BJ (cell line): Measurements from ENCODE around the gene WBP1. TPM values are rescaled to one million over a fixed set of nuclear protein-coding genes. Genes with fewer than 3 reads are reported as not detected.

Experiments
- CTCF ChIA-PET: fragments of 350-600 bp; formaldehyde crosslinking; extraction: SDS; loops from one replicate; lab custom pipeline; 2021; ENCODE audit warnings: antibody characterized with exemption, inconsistent platforms; lab: Yijun Ruan, JAX
- POLR2A ChIA-PET: fragments of 300-600 bp; sonication (Branson Sonifier 250); formaldehyde crosslinking; extraction: SDS; loops from one replicate; lab custom pipeline; 2021; ENCODE audit warnings: antibody characterized with exemption; lab: Charles Lee
- DNase-seq: peaks from one replicate; pipeline ENCODE4 v3.0.0-alpha.2; 2011; ENCODE audit warnings: low read depth
- H3K27me3 ChIP-seq: 2 replicates; pipeline ENCODE4 v1.6.0; 2011; ENCODE audit warnings: low read length; ENCODE audit not compliant: control insufficient read depth, insufficient read depth
- H3K36me3 ChIP-seq: 2 replicates; pipeline ENCODE4 v1.5.1; 2011; ENCODE audit warnings: low read length; ENCODE audit not compliant: control insufficient read depth, insufficient read depth
- H3K4me3 ChIP-seq: 2 replicates; pipeline ENCODE4 v1.5.1; 2011; ENCODE audit warnings: low read depth, mild to moderate bottlenecking, control low read depth, low read length
- polyA plus RNA-seq: library from polyadenylated mRNA; depleted of rRNA; stranded (reverse); fragments of >200 nt; gene quantifications from 2 replicates; pipeline ENCODE4 v1.2.3, GENCODE V29; 2011; rRNA removed
- TF ChIP-seq, protein P1 (sequence below): IDR thresholded peaks from 2 replicates; pipeline ENCODE4 v1.5.1; 2011; ENCODE audit warnings: low read depth, mild to moderate bottlenecking, control low read depth, inconsistent platforms, low read length, moderate library complexity; ENCODE audit not compliant: insufficient read depth

WBP1 gene
- polyA plus RNA-seq, 1 experiment: 92.0 TPM

DNA sequence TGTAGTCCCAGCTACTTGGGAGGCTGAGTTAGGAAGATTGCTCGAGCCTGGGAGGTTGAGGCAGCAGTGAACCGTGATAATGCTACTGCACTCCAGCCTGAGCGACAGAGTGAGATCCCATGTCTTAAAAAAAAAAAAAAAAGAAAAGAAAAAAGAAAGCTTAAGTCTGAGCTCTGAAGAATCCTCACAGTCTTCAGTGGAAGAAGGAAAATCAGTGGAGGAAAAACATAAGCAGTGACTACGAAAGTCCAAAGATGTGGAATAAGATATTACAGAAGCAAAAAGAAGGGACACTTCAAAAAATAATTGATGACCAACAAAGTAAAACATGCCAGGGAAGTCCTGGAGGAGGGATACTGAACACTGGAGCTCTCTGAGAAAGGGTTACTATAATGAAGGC lies 52.0 kb downstream of the WBP1 start:
- no peak for DNase-seq
- Histone ChIP-seq H3K4me3 (no peak overlapping the region), H3K36me3 (peaks cover 7% of the 10 kb centered on the region), H3K27me3 (peaks cover 23% of the 10 kb centered on the region)
- POLR2A ChIA-PET: no interaction called here
- CTCF ChIA-PET: no interaction called here
- TF ChIP-seq, protein P1, sequence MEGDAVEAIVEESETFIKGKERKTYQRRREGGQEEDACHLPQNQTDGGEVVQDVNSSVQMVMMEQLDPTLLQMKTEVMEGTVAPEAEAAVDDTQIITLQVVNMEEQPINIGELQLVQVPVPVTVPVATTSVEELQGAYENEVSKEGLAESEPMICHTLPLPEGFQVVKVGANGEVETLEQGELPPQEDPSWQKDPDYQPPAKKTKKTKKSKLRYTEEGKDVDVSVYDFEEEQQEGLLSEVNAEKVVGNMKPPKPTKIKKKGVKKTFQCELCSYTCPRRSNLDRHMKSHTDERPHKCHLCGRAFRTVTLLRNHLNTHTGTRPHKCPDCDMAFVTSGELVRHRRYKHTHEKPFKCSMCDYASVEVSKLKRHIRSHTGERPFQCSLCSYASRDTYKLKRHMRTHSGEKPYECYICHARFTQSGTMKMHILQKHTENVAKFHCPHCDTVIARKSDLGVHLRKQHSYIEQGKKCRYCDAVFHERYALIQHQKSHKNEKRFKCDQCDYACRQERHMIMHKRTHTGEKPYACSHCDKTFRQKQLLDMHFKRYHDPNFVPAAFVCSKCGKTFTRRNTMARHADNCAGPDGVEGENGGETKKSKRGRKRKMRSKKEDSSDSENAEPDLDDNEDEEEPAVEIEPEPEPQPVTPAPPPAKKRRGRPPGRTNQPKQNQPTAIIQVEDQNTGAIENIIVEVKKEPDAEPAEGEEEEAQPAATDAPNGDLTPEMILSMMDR: no peak

Other genes starting within 250 kb of the WBP1 start
- gene SLC4A5, start 115.0 kb upstream of the WBP1 start, polyA plus RNA-seq: 0.07 and 0.16 TPM in 2 replicates
- gene DCTN1, start 78.1 kb upstream of the WBP1 start, polyA plus RNA-seq: 136 and 193 TPM in 2 replicates
- 0.18 and 0.67 TPM in 2 replicates for gene C2orf81, start 36.8 kb upstream of the WBP1 start, polyA plus RNA-seq
- gene WDR54, start 36.7 kb upstream of the WBP1 start, polyA plus RNA-seq: 26.0 and 42.9 TPM in 2 replicates
- 8.3 and 12.4 TPM in 2 replicates for gene RTKN, start 16.5 kb upstream of the WBP1 start, polyA plus RNA-seq
- 5.6 and 6.4 TPM in 2 replicates for gene INO80B, start 3.4 kb upstream of the WBP1 start, polyA plus RNA-seq
- gene MOGS, start 6.9 kb downstream of the WBP1 start, polyA plus RNA-seq: 35.5 and 59.5 TPM in 2 replicates
- gene MRPL53, start 14.2 kb downstream of the WBP1 start, polyA plus RNA-seq: 38.9 and 41.2 TPM in 2 replicates
- gene CCDC142, start 24.6 kb downstream of the WBP1 start, polyA plus RNA-seq: 4.5 and 6.2 TPM in 2 replicates
- gene TTC31, start 24.6 kb downstream of the WBP1 start, polyA plus RNA-seq: 19.4 and 26.0 TPM in 2 replicates
- gene LBX2, start 41.2 kb downstream of the WBP1 start, polyA plus RNA-seq: 0.37 and 0.61 TPM in 2 replicates
- 28.7 and 30.6 TPM in 2 replicates for gene PCGF1, start 49.3 kb downstream of the WBP1 start, polyA plus RNA-seq
- not detected in 2 replicates for gene TLX2, start 56.0 kb downstream of the WBP1 start, polyA plus RNA-seq
- 0.12 TPM in 1 of 2 replicates, not detected in the other for gene DQX1, start 67.8 kb downstream of the WBP1 start, polyA plus RNA-seq
- 79.5 and 104 TPM in 2 replicates for gene AUP1, start 71.3 kb downstream of the WBP1 start, polyA plus RNA-seq
- 26.0 and 36.1 TPM in 2 replicates for gene HTRA2, start 71.5 kb downstream of the WBP1 start, polyA plus RNA-seq
- 95.8 and 130 TPM in 2 replicates for gene LOXL3, start 95.5 kb downstream of the WBP1 start, polyA plus RNA-seq
- gene DOK1, start 96.3 kb downstream of the WBP1 start, polyA plus RNA-seq: 19.8 and 28.7 TPM in 2 replicates
- 0.33 and 0.47 TPM in 2 replicates for gene M1AP, start 189.9 kb downstream of the WBP1 start, polyA plus RNA-seq
- 8.4 and 10.2 TPM in 2 replicates for gene SEMA4F, start 195.8 kb downstream of the WBP1 start, polyA plus RNA-seq